Measurements from ENCODE around the gene FDCSP. TPM values are rescaled to one million over a fixed set of nuclear protein-coding genes. Genes with fewer than 3 reads are reported as not detected.

FDCSP gene
- total RNA-seq (2021) (not detected in 2 replicates), Bru-seq, nascent RNA (not detected), BruChase-seq, experiment 1, labeled RNA remaining after a 2-hour chase (not detected), BruChase-seq, experiment 2, labeled RNA remaining after a 6-hour chase (not detected)
- long read RNA-seq, result 0 reads

DNA sequence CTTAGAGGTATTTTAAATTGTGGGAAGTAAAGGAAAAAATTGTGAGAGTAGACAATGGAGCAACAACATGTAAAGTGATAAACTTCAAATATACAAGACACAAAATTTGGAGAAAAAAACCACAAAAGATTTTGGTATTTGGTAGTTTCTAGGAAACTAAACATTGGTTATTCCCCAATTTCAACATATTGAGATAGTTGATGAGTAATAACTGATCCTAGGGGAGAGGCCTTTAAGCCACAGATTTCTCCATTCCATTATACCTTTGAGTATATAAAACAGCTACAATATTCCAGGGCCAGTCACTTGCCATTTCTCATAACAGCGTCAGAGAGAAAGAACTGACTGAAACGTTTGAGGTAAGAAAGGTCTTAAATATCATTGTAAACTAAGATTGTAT is at the start of gene FDCSP:
Gene FDCSP, plus strand, starts transcription at position 301 of the 400 bp plus-strand sequence. CDS start 5,071 bp downstream, outside the sequence.
- intact Hi-C loops (cut with micrococcal nuclease; ENCODE audit: unreplicated experiment), result no loop called here
- Histone ChIP-seq H3K4me2 (no peak within 1 kb of the TSS), H3K4me1 (replicated peaks; ENCODE audit: insufficient read depth) (no peaks in the 10 kb centered on the region), H3K79me2 (ENCODE audit: low read depth) (no peaks in the 10 kb centered on the region), H3K9me3 (ENCODE audit: insufficient read depth, low read depth) (no peaks in the 10 kb centered on the region), H3K36me3 (ENCODE audit: low read depth) (no peaks in the 10 kb centered on the region), H3K27ac (no peak within 1 kb of the TSS), H3K27me3 (ENCODE audit: insufficient read depth, low read depth) (no peaks in the 10 kb centered on the region), H2AFZ (no peak within 1 kb of the TSS), H3K9me2 (ENCODE audit: insufficient read depth) (no peaks in the 10 kb centered on the region), H4K20me1 (ENCODE audit: insufficient read depth) (no peaks in the 10 kb centered on the region), H3F3A (ENCODE audit: insufficient read depth, low read depth) (no peaks in the 10 kb centered on the region), H3K4me3 (no peak within 1 kb of the TSS)
- no peak for TF ChIP-seq CTCF (conservative IDR thresholded peaks at IDR 0.05)
- no peak for TF ChIP-seq EZH2 (IDR thresholded peaks at IDR 0.05; ENCODE audit: low read depth)
- POLR2A ChIA-PET (ENCODE audit: unreplicated experiment), result no interaction called here
- BruUV-seq (replicated peaks), result no TSS peak
- DNase-seq, result no peak
- CTCF ChIA-PET, result no interaction called here

- intact Hi-C loops (cut with micrococcal nuclease; ENCODE audit: unreplicated experiment), result no loop called here
- no peaks in the 10 kb centered on the region for H4K20me1 ChIP-seq (ENCODE audit: insufficient read depth)
- DNase-seq, result no peak
- ChIA-PET POLR2A (ENCODE audit: unreplicated experiment) (interaction anchor here (0.5 kb wide), 1 partner anchor 1985 kb away, joined by 3 read pairs; no protein-coding TSS in a partner anchor), CTCF (no interaction called here)
- H3K9me3 ChIP-seq (ENCODE audit: insufficient read depth, low read depth), result no peaks in the 10 kb centered on the region
- no peak overlapping the region for H3K4me2 ChIP-seq
- H3F3A ChIP-seq (ENCODE audit: insufficient read depth, low read depth), result no peaks in the 10 kb centered on the region
- no peaks in the 10 kb centered on the region for H3K4me1 ChIP-seq (replicated peaks; ENCODE audit: insufficient read depth)
- H3K4me3 ChIP-seq, result no peak overlapping the region
- no peak overlapping the region for H2AFZ ChIP-seq
- no peaks in the 10 kb centered on the region for H3K27me3 ChIP-seq (ENCODE audit: insufficient read depth, low read depth)
- no TSS peak for BruUV-seq (replicated peaks)
- no peaks in the 10 kb centered on the region for H3K9me2 ChIP-seq (ENCODE audit: insufficient read depth)
- no peaks in the 10 kb centered on the region for H3K36me3 ChIP-seq (ENCODE audit: low read depth)
- TF ChIP-seq EZH2 (IDR thresholded peaks at IDR 0.05; ENCODE audit: low read depth) (no peak), CTCF (conservative IDR thresholded peaks at IDR 0.05) (no peak)
- H3K27ac ChIP-seq, result no peak overlapping the region
- H3K79me2 ChIP-seq (ENCODE audit: low read depth), result no peaks in the 10 kb centered on the region
These were observed 48.8 kb upstream of the FDCSP start for GRCh38 chr4:70177090-70177489.

DNA sequence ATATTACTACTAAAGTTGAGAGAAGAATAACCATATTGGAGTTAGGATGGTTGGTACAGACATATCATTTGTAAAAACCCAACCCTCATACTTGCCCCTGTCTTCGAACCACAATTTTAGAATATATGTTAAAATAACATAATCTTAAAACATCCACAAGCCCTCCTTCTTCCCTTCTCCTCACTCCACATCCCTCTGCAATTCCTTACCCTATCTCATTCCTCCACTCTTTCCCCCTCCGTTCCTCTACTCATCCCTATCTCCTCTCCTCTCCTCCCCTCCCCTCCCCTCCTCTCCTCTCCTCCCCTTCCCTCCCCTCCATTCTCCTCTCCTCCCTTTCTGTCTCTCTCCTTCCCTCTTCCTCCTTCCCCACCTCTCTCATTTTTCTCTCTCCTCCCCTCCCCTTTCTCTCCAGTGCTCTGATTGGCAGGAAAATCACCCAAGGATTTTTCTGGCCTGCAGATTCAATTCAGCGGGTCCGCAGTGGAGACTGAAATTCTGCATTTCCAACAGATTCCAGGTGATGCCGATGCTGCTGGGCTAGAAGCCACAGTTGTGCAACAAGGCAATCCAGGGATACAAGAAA is 47.8 kb upstream of the FDCSP start:
- no peaks in the 10 kb centered on the region for H3K79me2 ChIP-seq (ENCODE audit: low read depth)
- CTCF ChIA-PET, result no interaction called here
- no peak for DNase-seq
- H4K20me1 ChIP-seq (ENCODE audit: insufficient read depth), result no peaks in the 10 kb centered on the region
- TF ChIP-seq CTCF (conservative IDR thresholded peaks at IDR 0.05), result no peak
- TF ChIP-seq EZH2 (IDR thresholded peaks at IDR 0.05; ENCODE audit: low read depth), result no peak
- no peaks in the 10 kb centered on the region for H3K27me3 ChIP-seq (ENCODE audit: insufficient read depth, low read depth)
- no peaks in the 10 kb centered on the region for H3K36me3 ChIP-seq (ENCODE audit: low read depth)
- intact Hi-C loops (cut with micrococcal nuclease; ENCODE audit: unreplicated experiment), result no loop called here
- H3K4me3 ChIP-seq, result no peak overlapping the region
- no peaks in the 10 kb centered on the region for H3K9me3 ChIP-seq (ENCODE audit: insufficient read depth, low read depth)
- no peak overlapping the region for H2AFZ ChIP-seq
- H3K4me1 ChIP-seq (replicated peaks; ENCODE audit: insufficient read depth), result no peaks in the 10 kb centered on the region
- H3K27ac ChIP-seq, result no peak overlapping the region
- no peaks in the 10 kb centered on the region for H3K9me2 ChIP-seq (ENCODE audit: insufficient read depth)
- H3K4me2 ChIP-seq, result no peak overlapping the region
- no peaks in the 10 kb centered on the region for H3F3A ChIP-seq (ENCODE audit: insufficient read depth, low read depth)
- no TSS peak for BruUV-seq (replicated peaks)
- POLR2A ChIA-PET (ENCODE audit: unreplicated experiment), result no interaction called here
